ENCODE measurements around the gene GRIFIN. TPM values are rescaled to one million over a fixed set of nuclear protein-coding genes. Genes with fewer than 3 reads are reported as not detected.

GRIFIN gene
- polyA plus RNA-seq, 1 of the 3 experiments (the other 2 are of a cell fraction), result not detected

GRCh38 chr7:2488681-2489080 lies 12.5 kb upstream of the GRIFIN start:
- Histone ChIP-seq H3K27me3 (ENCODE audit: insufficient read depth) (no peaks in the 10 kb centered on the region), H3F3A (replicated peaks; ENCODE audit: insufficient read depth) (no peaks in the 10 kb centered on the region), H3K4me1 (ENCODE audit: control insufficient read depth in 1 of 2, insufficient read depth in 2 of 2, low read depth in 1 of 2, low read length in 1 of 2) (peaks cover 5 to 7% of the 10 kb centered on the region in 2 experiments; a peak in 2 of 4 replicates), H3K4me3 (ENCODE audit: low read depth in 2 of 2, low read length in 1 of 2) (no peak overlapping the region), H3K4me2 (no peak overlapping the region), H3K9me3 (no peaks in the 10 kb centered on the region), H3K9me2 (no peaks in the 10 kb centered on the region), H3K36me3 (replicated peaks in 1 of 2; ENCODE audit: control insufficient read depth in 1 of 2, insufficient read depth in 2 of 2, low read length in 1 of 2) (no peaks in the 10 kb centered on the region), H2AFZ (ENCODE audit: low read depth) (no peak overlapping the region), H3K9ac (no peak overlapping the region), H3K27ac (ENCODE audit: low read depth in 2 of 2, low read length in 1 of 2) (no peak overlapping the region), H4K20me1 (ENCODE audit: insufficient read depth) (no peaks in the 10 kb centered on the region), H3K79me2 (ENCODE audit: insufficient read depth) (no peaks in the 10 kb centered on the region)
- POLR2A ChIA-PET, result no interaction called here
- TF ChIP-seq, protein P1, sequence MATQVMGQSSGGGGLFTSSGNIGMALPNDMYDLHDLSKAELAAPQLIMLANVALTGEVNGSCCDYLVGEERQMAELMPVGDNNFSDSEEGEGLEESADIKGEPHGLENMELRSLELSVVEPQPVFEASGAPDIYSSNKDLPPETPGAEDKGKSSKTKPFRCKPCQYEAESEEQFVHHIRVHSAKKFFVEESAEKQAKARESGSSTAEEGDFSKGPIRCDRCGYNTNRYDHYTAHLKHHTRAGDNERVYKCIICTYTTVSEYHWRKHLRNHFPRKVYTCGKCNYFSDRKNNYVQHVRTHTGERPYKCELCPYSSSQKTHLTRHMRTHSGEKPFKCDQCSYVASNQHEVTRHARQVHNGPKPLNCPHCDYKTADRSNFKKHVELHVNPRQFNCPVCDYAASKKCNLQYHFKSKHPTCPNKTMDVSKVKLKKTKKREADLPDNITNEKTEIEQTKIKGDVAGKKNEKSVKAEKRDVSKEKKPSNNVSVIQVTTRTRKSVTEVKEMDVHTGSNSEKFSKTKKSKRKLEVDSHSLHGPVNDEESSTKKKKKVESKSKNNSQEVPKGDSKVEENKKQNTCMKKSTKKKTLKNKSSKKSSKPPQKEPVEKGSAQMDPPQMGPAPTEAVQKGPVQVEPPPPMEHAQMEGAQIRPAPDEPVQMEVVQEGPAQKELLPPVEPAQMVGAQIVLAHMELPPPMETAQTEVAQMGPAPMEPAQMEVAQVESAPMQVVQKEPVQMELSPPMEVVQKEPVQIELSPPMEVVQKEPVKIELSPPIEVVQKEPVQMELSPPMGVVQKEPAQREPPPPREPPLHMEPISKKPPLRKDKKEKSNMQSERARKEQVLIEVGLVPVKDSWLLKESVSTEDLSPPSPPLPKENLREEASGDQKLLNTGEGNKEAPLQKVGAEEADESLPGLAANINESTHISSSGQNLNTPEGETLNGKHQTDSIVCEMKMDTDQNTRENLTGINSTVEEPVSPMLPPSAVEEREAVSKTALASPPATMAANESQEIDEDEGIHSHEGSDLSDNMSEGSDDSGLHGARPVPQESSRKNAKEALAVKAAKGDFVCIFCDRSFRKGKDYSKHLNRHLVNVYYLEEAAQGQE (IDR thresholded peaks at IDR 0.05; ENCODE audit: low read depth, low read length), result no peak
- TF ChIP-seq, protein P2, sequence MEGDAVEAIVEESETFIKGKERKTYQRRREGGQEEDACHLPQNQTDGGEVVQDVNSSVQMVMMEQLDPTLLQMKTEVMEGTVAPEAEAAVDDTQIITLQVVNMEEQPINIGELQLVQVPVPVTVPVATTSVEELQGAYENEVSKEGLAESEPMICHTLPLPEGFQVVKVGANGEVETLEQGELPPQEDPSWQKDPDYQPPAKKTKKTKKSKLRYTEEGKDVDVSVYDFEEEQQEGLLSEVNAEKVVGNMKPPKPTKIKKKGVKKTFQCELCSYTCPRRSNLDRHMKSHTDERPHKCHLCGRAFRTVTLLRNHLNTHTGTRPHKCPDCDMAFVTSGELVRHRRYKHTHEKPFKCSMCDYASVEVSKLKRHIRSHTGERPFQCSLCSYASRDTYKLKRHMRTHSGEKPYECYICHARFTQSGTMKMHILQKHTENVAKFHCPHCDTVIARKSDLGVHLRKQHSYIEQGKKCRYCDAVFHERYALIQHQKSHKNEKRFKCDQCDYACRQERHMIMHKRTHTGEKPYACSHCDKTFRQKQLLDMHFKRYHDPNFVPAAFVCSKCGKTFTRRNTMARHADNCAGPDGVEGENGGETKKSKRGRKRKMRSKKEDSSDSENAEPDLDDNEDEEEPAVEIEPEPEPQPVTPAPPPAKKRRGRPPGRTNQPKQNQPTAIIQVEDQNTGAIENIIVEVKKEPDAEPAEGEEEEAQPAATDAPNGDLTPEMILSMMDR (IDR thresholded peaks at IDR 0.05), result no peak
- TF ChIP-seq YY1 (IDR thresholded peaks at IDR 0.05; ENCODE audit: low read depth) (no peak), JUND (IDR thresholded peaks at IDR 0.05) (no peak), MEF2A (IDR thresholded peaks at IDR 0.05; ENCODE audit: borderline replicate concordance, low read depth) (no peak), TAF1 (IDR thresholded peaks at IDR 0.05; ENCODE audit: borderline replicate concordance, low read depth, low read length) (no peak), POLR2AphosphoS5 (IDR thresholded peaks at IDR 0.05; ENCODE audit: low read depth, low read length) (no peak), EZH2phosphoT487 (IDR thresholded peaks at IDR 0.05; ENCODE audit: borderline replicate concordance, low read depth) (no peak), TEAD4 (IDR thresholded peaks at IDR 0.05; ENCODE audit: borderline replicate concordance, insufficient read depth) (no peak), RCOR1 (IDR thresholded peaks at IDR 0.05; ENCODE audit: low read length) (no peak), RAD21 (IDR thresholded peaks at IDR 0.05; ENCODE audit: low read length) (no peak), ELF1 (IDR thresholded peaks at IDR 0.05) (no peak), CHD2 (IDR thresholded peaks at IDR 0.05; ENCODE audit: low read length, partially characterized antibody) (no peak)
- TF ChIP-seq, protein P3, sequence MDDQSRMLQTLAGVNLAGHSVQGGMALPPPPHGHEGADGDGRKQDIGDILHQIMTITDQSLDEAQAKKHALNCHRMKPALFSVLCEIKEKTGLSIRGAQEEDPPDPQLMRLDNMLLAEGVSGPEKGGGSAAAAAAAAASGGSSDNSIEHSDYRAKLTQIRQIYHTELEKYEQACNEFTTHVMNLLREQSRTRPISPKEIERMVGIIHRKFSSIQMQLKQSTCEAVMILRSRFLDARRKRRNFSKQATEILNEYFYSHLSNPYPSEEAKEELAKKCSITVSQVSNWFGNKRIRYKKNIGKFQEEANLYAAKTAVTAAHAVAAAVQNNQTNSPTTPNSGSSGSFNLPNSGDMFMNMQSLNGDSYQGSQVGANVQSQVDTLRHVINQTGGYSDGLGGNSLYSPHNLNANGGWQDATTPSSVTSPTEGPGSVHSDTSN (IDR thresholded peaks at IDR 0.05), result no peak
- TF ChIP-seq, protein P4, sequence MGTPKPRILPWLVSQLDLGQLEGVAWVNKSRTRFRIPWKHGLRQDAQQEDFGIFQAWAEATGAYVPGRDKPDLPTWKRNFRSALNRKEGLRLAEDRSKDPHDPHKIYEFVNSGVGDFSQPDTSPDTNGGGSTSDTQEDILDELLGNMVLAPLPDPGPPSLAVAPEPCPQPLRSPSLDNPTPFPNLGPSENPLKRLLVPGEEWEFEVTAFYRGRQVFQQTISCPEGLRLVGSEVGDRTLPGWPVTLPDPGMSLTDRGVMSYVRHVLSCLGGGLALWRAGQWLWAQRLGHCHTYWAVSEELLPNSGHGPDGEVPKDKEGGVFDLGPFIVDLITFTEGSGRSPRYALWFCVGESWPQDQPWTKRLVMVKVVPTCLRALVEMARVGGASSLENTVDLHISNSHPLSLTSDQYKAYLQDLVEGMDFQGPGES (IDR thresholded peaks at IDR 0.05; ENCODE audit: low read depth, low read length), result no peak
- CTCF ChIA-PET, result interaction anchor here (0.8 to 2.4 kb wide), 6 partner anchors 10 to 53 kb away, joined by 3 to 9 read pairs (median 5); no protein-coding TSS in a partner anchor
- 70% methylated on average over 9 of the region's 9 CpGs for WGBS (ENCODE audit: low lambda C conversion rate)
- DNase-seq, result no peak

All from SK-N-SH (cell line).